Esophagus squamous epithelium (tissue), 5 donors: ENCODE measurements around the gene MYO5A. TPM values are rescaled to one million over a fixed set of nuclear protein-coding genes. Genes with fewer than 3 reads are reported as not detected.

ENCODE experiments used
- DNase-seq: peaks from one replicate; lab custom pipeline; 2025; lab: John Stamatoyannopoulos, UW
- H3K27ac ChIP-seq, 4 donors: fragments of 200-600 bp; sonication (generic); one replicate each; pipeline ENCODE4 v1.5.1; 2016 to 2019; ENCODE audit warnings: mild to moderate bottlenecking in 1 of 4
- H3K27me3 ChIP-seq, 4 donors: fragments of 200-600 bp; sonication (generic); 1 replicate in 3 of 4; 2 replicates in 1 of 4; pipeline versions ENCODE4 v1.5.1 to v1.6.0; 2017 to 2021; ENCODE audit warnings: antibody characterized with exemption in 1 of 4
- H3K36me3 ChIP-seq, 3 donors: fragments of 200-600 bp; sonication (generic); one replicate each; pipeline ENCODE4 v1.5.1; 2016 to 2019
- H3K4me1 ChIP-seq, 3 donors: fragments of 200-600 bp; sonication (generic); one replicate each; pipeline ENCODE4 v1.5.1; 2017 to 2019
- H3K4me3 ChIP-seq, 4 donors: fragments of 200-600 bp; sonication (generic); 1 replicate in 3 of 4; 2 replicates in 1 of 4; pipeline ENCODE4 v1.5.1; 2016 to 2019; ENCODE audit warnings: mild to moderate bottlenecking in 2 of 4, moderate library complexity in 1 of 4
- H3K9me3 ChIP-seq, 3 donors: fragments of 200-600 bp; sonication (generic); one replicate each; pipeline ENCODE4 v1.5.1; 2016 to 2019
- POLR2A ChIP-seq, 4 donors: fragments of 450-650 bp; IDR thresholded peaks; one replicate each; pipeline ENCODE4 v1.6.1; 2017; ENCODE audit warnings: antibody characterized with exemption in 4 of 4, mild to moderate bottlenecking in 4 of 4, moderate library complexity in 3 of 4
- WGBS, 2 donors: methylation state at CpG; one replicate each; pipeline ENCODE4 v1.1.5; 2018; 5-methylcytosine and 5-hydroxymethylcytosine counted together
- intact Hi-C: fragments of 100-400 bp; cut with DNase I; formaldehyde crosslinking; loops from one replicate; pipeline ENCODE4 v1.15.0; 2022
- total RNA-seq, 4 donors: library from RNA; depleted of rRNA; stranded (reverse); fragments of >200 nt; gene quantifications; one replicate each; pipeline ENCODE4 v1.1.0, GENCODE V29; 2016
- TF ChIP-seq, protein P1 (sequence below), 6 experiments: fragments of 450-650 bp in 4 of 6; fragments of 200-600 bp in 2 of 6; sonication (generic) in 2 of 6; IDR thresholded peaks; one replicate each; pipeline ENCODE4 v1.5.1; 2016 to 2019; ENCODE audit warnings: antibody characterized with exemption in 6 of 6, mild to moderate bottlenecking in 4 of 6, moderate library complexity in 4 of 6
- donor health status: DM: yes; HTN: yes; CAD: no.

Gene MYO5A
- total RNA-seq, 4 donors from 2014 or later, result 11.3 to 24.6 (median 22.3) TPM

- intact Hi-C loops, result no loop called here
- Histone ChIP-seq H3K9me3 (no peaks in the 10 kb centered on the region), H3K27ac (no peak overlapping the region), H3K36me3 (no peaks in the 10 kb centered on the region), H3K4me1 (peaks cover 7 to 24% (median 8%) of the 10 kb centered on the region in 3 donors), H3K27me3 (no peaks in the 10 kb centered on the region), H3K4me3 (no peak overlapping the region)
- 82 to 84% methylated on average over 3 of the region's 3 CpGs for WGBS, 2 donors
- DNase-seq, result no peak
- TF ChIP-seq POLR2A (IDR thresholded peaks at IDR 0.05), result no peak
- TF ChIP-seq, protein P1, sequence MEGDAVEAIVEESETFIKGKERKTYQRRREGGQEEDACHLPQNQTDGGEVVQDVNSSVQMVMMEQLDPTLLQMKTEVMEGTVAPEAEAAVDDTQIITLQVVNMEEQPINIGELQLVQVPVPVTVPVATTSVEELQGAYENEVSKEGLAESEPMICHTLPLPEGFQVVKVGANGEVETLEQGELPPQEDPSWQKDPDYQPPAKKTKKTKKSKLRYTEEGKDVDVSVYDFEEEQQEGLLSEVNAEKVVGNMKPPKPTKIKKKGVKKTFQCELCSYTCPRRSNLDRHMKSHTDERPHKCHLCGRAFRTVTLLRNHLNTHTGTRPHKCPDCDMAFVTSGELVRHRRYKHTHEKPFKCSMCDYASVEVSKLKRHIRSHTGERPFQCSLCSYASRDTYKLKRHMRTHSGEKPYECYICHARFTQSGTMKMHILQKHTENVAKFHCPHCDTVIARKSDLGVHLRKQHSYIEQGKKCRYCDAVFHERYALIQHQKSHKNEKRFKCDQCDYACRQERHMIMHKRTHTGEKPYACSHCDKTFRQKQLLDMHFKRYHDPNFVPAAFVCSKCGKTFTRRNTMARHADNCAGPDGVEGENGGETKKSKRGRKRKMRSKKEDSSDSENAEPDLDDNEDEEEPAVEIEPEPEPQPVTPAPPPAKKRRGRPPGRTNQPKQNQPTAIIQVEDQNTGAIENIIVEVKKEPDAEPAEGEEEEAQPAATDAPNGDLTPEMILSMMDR (IDR thresholded peaks at IDR 0.05), result no peak
Observed at GRCh38 chr15:52499506-52499905, 29.2 kb downstream of the MYO5A start.

DNA sequence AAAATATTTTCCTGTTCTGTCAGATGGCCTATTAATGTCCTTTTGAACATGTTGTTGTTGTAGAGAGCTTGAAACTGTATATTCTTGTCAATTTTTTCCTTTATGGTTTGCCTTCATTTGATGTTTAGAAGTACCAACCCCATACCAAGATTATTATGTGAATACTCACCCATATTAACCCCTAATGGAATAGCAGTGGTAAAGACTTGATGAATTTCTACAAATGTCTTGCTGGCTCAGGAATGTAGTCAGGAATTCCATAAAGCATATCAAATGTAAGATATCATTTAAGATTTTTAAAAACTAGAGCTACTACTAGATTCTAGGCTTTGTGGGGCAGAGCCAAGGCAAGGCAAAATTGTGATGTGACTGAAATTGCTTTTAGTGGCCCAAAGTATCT is 30.0 kb downstream of the MYO5A start:
- Histone ChIP-seq H3K9me3 (no peaks in the 10 kb centered on the region), H3K27me3 (no peaks in the 10 kb centered on the region)
- intact Hi-C loops, result no loop called here

DNA sequence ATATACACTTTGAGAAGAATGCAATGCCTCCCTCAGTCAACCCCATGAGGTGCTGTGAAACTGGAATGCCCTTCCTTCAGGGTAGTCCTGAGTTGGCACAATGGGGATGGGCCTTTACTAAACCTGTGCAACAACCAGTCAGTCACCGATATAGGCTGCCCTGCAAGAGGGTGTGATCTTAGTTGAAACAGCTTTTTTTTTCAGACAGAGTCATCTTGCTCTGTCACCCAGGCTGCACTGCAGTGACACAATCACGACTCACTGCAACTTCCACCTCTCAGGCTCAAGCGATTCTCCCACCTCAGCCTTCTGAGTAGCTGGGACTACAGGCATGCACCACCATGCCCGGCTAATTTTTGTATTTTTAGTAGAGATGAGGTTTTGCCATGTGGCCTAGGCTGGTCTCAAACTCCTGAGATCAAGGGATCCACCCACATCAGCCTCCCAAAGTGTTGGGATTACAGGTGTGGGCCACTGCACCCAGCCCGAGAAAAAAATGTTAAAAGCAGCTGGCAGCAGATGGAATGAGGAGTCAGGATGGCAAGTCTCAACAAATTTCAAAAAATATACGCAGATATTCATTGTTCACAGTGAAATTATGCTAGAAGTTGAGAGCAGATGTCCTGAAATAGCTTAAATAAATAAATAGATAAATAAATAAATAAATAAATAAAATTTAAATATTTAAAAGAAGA is 31.8 kb downstream of the MYO5A start:
- DNase-seq, result no peak
- Histone ChIP-seq H3K4me1 (peaks cover 9 to 31% (median 12%) of the 10 kb centered on the region in 3 donors), H3K27ac (peak overlapping the region in 3 of 4 donors; percentile 49 to 77 (median 58)), H3K4me3 (no peak overlapping the region), H3K36me3 (no peaks in the 10 kb centered on the region), H3K9me3 (no peaks in the 10 kb centered on the region), H3K27me3 (no peaks in the 10 kb centered on the region)
- intact Hi-C loops, result no loop called here
- no peak for TF ChIP-seq POLR2A (IDR thresholded peaks at IDR 0.05)
- TF ChIP-seq, protein P1 (IDR thresholded peaks at IDR 0.05), result no peak
- WGBS, 2 donors, result 22 to 39% methylated on average over 6 of the region's 6 CpGs

More for the DNA sequence above, 30.0 kb downstream of the MYO5A start:
- TF ChIP-seq, protein P1 (IDR thresholded peaks at IDR 0.05), result no peak
- DNase-seq, result no peak
- Histone ChIP-seq H3K4me3 (no peak overlapping the region), H3K4me1 (peaks cover 8 to 23% (median 9%) of the 10 kb centered on the region in 3 donors), H3K36me3 (no peaks in the 10 kb centered on the region), H3K27ac (no peak overlapping the region)

- Histone ChIP-seq H3K36me3 (no peaks in the 10 kb centered on the region), H3K27me3 (no peaks in the 10 kb centered on the region), H3K27ac (peak overlapping the region in 3 of 4 donors; percentile 58 to 77 (median 59)), H3K9me3 (no peaks in the 10 kb centered on the region), H3K4me1 (peaks cover 9 to 38% (median 12%) of the 10 kb centered on the region in 3 donors), H3K4me3 (no peak overlapping the region)
- TF ChIP-seq, protein P1 (IDR thresholded peaks at IDR 0.05), result peak in 1 of 6 experiments; percentile 12
- TF ChIP-seq POLR2A (IDR thresholded peaks at IDR 0.05), result no peak
- 60 to 68% methylated on average over 4 of the region's 4 CpGs for WGBS, 2 donors
- intact Hi-C loops, result no loop called here
- no peak for DNase-seq
Observed at GRCh38 chr15:52496175-52496574, 32.5 kb downstream of the MYO5A start.

DNA sequence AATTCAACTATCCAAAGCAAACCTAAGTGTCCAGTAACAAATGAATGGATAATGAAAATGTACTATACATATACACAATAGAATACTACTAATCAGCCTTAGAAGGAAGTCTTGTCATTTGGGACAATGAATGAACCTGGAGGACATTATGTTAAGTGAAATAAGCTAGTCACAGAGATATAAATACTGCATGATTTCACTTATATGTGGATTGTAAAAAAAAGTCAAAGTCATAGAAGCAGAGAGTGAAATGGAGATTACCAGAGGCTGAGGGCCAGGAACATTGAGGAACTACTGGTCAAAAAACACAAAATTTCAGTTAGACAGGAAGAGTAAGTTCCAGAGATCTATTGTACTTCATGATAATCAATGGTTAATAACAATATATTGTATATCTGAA is 33.6 kb downstream of the MYO5A start:
- DNase-seq, result no peak
- intact Hi-C loops, result no loop called here
- TF ChIP-seq POLR2A (IDR thresholded peaks at IDR 0.05), result no peak
- TF ChIP-seq, protein P1 (IDR thresholded peaks at IDR 0.05), result no peak

More for the DNA sequence above, 33.6 kb downstream of the MYO5A start:
- H3K4me3 ChIP-seq, result no peak overlapping the region
- H3K36me3 ChIP-seq, result no peaks in the 10 kb centered on the region
- no peak overlapping the region for H3K27ac ChIP-seq
- no peaks in the 10 kb centered on the region for H3K27me3 ChIP-seq
- peaks cover 9 to 45% (median 12%) of the 10 kb centered on the region in 3 donors for H3K4me1 ChIP-seq
- no peaks in the 10 kb centered on the region for H3K9me3 ChIP-seq
